H54 (cell line): Measurements from ENCODE around the gene S100A13.
A peak's percentile ranks its signal among the peaks of the same experiment; 100 is the strongest.
"Not testable (repeated sequence)": the region's sequence is repeated elsewhere in the genome, so short reads cannot be mapped to it uniquely, and the experiment has no call there.

Experiments
- DNase-seq: peaks from one replicate; pipeline ENCODE4 v3.0.0; 2011; ENCODE audit warnings: low spot score, mixed read lengths; ENCODE audit not compliant: insufficient read length
- FAIRE-seq: peaks from 3 replicates; lab custom pipeline; 2011; peaks lifted over from hg19 to GRCh38; lab: Jason Lieb, UNC
- POLR2A ChIP-seq: IDR thresholded peaks from 2 replicates; pipeline ENCODE4 v1.6.1; 2011; ENCODE audit warnings: low read depth, mild to moderate bottlenecking, low read length

Gene S100A13

DNA sequence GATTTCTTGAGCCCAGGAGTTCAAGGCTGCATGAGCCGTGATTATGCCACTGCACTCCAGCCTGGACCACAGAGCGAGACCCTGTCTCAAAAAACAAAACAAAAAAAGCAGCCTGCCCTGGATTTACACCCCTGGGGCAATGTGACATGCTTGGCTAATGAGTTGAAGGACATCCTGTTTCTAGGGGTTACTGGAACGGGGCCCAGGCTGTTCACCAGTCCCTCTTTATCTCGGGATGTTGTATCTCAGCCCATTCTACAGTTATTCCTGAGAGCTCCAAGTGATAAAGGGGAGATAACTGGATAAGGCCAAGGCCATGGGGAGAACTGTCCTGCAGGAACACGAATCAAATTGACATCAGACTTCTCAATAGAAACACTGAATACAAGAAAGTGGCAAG, 40.0 kb downstream of the S100A13 start:
- FAIRE-seq (no peak), DNase-seq (no peak)
- no peak for TF ChIP-seq POLR2A

DNA sequence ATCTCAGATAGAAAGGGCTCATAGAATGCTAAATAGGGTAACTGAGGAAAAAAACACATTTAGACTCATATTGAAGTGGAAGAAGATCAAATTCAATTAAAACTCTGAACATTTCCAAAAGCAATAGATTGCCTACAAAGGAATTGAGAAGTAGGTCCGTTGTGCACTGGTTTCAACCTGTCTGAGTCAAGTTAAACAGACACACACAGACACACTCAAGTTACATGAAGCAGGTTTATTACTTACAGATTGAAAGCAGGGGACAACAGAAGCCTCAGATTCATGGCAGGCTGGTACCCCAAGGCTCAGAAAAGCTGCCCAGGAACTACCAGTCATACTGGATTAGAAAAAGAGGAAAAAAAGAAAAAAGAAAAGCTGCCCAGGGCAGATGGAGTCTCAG, 41.0 kb downstream of the S100A13 start:
- DNase-seq: no peak
- TF ChIP-seq POLR2A: no peak
- FAIRE-seq: no peak

DNA sequence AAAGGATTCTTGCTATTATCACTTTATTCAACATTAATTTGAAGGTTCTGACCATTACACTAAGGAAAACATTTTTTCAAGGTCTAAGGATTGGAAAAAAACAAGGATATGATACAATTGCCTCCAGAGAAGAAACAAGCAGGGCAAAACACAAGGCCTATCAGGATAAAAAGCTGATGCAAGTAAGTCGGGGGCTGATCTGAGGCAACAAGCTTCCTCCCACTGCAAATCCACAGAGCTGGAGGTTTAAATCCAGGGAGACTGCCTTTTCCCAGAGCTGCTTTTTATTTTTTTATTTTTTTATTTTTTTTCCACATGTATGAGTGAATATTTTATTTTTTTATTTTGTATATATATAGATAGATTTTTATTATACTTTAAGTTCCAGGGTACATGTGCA, 42.3 kb downstream of the S100A13 start:
- FAIRE-seq (no peak), DNase-seq (no peak)
- TF ChIP-seq POLR2A: no peak

DNA sequence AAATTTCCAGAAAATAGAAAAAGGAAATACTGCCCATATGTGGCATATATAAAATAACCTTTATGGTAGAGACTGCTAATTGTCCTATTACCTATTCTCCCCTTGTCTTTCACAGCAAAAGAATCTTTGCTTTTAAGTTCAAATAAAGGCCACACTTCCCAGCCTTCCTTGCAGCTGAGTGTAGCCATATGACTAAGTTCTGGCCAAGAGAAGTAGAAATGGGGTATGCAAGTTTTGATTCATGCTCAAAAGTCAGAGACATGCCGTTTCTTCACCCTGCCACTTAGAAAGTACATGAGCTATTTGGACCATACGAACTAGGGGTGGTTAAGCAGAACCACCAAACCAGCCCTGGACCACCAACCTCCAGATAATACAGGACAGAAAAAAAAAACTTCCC, 43.3 kb downstream of the S100A13 start:
- DNase-seq (no peak), FAIRE-seq (no peak)
- TF ChIP-seq POLR2A: no peak

DNA sequence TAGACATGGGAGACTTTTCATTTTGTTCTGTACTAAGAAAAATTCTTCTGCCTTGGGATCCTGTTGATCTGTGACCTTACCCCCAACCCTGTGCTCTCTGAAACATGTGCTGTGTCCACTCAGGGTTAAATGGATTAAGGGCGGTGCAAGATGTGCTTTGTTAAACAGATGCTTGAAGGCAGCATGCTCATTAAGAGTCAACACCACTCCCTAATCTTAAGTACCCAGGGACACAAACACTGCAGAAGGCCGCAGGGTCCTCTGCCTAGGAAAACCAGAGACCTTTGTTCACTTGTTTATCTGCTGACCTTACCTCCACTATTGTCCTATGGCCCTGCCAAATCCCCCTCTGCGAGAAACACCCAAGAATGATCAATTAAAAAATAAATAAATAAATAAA, 43.8 kb downstream of the S100A13 start:
- FAIRE-seq, DNase-seq: not testable (repeated sequence)

DNA sequence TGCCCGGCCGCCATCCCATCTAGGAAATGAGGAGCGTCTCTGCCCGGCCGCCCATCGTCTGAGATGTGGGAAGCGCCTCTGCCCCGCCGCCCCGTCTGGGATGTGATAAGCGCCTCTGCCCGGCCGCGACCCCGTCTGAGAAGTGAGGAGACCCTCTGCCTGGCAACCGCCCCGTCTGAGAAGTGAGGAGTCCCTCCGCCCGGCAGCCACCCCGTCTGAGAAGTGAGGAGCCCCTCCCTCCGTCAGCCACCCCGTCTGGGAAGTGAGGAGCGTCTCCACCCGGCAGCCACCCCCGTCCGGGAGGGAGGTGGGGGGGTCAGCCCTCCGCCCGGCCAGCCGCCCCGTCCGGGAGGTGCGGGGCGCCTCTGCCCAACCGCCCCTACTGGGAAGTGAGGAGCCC, 44.5 kb downstream of the S100A13 start:
- not testable (repeated sequence) for FAIRE-seq, DNase-seq

DNA sequence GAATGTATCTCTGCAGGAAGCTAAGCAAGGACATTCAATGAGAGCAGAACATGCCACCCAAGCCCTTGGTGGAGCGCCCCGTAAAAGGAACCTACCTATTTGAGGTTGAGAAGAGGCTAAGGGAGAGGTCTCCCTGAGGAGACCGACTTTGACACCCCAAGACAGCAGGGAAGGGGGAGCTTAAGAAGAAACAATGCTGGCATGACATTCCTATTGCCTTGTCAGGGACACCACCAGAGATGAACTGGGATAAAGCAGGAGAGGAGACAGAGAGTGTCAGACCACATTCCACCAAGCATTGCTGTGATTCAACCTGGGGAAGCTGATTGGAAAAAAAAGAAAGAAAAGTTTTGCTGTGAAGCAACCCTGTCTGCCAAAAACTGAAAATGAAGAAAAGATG, 48.4 kb downstream of the S100A13 start:
- no peak for DNase-seq
- no peak for FAIRE-seq
- no peak for TF ChIP-seq POLR2A

DNA sequence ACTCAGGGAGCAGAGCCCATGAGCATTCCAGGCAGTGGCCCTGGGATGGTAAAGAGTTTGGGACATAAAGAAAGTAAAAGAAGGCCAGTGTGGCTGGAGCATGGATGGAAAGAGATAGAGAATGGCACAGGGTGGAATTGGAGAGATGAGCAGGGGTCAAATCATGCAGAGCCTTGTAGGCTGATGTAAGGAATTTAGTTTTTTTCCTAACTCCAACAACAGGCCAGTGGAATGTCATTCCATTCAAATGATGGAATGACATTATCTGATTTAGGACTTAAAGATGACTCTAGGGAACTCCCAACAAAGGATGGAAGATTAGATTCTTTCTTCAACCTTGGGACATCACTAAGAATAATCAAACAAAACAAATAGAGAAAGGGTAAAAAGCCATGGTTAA, 48.8 kb downstream of the S100A13 start:
- FAIRE-seq: no peak
- DNase-seq: no peak
- TF ChIP-seq POLR2A: no peak

DNA sequence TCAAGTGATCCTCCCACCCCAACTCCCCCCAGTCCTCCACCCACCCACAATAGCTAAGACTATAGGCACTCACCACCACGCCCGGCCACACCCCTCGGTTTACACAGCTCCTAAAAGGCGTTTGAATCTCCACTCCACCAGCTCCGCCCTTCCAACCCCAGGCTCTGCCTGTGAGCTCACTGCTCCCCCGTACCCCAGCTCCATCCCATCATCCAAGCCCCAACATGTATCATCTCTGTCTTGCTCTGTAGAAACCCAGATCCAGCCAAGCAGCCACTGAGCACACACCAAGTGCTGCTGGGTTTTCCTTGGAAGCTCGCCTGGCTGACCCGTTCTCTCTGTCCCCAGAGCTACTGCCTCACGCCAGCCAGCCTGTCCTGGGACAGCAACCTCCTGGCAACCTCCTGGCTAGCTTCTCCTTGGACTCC, 49.7 kb downstream of the S100A13 start:
- no peak for TF ChIP-seq POLR2A
- DNase-seq: no peak
- FAIRE-seq: no peak

DNA sequence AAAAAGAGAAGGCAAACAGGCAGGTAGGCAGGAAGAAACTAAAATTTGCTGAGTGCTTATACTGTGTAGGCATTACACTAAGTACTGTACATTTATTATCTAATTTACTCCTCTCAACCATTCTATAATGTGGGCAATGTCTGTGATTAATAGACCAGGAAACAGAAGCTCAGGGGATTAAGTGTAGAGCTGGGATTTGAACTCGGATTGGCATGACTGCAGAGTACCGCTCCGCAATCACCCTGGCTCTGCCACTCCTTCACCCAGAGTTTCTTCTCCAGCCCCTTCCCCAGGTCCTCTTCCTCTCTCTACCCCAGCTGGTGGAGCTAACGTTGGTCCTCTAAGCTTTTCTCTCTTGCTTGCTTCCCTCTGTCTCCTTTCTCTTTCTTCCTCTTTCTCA, 50.2 kb downstream of the S100A13 start:
- no peak for TF ChIP-seq POLR2A
- FAIRE-seq: no peak
- DNase-seq: no peak

DNA sequence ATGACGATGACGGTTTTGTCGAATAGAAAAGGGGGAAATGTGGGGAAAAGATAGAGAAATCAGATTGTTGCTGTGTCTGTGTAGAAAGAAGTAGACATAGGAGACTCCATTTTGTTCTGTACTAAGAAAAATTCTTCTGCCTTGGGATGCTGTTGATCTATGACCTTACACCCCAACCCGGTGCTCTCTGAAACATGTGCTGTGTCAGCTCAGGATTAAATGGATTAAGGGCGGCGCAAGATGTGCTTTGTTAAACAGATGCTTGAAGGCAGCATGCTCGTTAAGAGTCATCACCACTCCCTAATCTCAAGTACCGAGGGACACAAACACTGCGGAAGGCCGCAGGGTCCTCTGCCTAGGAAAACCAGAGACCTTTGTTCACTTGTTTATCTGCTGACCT, 51.8 kb downstream of the S100A13 start:
- not testable (repeated sequence) for FAIRE-seq, DNase-seq

DNA sequence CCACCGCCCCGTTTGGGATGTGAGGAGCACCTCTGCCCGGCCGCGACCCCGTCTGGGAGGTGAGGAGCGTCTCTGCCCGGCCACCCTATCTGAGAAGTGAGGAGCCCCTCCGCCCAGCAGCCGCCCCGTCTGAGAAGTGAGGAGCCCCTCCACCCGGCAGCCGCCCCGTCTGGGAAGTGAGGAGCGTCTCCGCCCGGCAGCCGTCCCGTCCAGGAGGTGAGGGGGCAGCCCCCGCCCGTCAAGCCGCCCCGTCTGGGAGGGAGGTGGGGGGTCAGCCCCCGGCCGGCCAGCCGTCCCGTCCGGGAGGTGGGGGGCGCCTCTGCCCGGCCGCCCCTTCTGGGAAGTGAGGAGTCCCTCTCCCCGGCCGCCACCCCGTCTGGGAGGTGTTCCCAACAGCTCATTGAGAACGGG, 52.2 kb downstream of the S100A13 start:
- DNase-seq, FAIRE-seq: not testable (repeated sequence)

DNA sequence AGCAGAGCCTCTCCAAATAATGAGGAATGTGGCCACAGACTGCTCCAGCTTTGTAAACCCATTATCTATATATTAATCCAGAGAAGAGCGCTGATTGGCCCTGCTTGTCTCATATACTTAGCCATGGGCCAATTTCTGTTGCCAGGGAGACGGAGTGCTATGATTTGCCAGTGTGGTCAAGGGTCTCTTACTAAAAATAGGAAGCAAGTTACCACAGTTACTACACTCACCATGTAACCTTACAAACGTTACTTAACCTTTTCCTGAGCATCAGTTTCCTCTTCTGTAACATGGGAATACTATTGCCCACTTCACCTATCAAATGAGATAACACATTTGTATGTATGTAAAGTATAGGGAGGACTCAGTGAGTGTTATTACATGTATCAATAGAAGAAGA, 54.0 kb downstream of the S100A13 start:
- TF ChIP-seq POLR2A: no peak
- FAIRE-seq: no peak
- no peak for DNase-seq

DNA sequence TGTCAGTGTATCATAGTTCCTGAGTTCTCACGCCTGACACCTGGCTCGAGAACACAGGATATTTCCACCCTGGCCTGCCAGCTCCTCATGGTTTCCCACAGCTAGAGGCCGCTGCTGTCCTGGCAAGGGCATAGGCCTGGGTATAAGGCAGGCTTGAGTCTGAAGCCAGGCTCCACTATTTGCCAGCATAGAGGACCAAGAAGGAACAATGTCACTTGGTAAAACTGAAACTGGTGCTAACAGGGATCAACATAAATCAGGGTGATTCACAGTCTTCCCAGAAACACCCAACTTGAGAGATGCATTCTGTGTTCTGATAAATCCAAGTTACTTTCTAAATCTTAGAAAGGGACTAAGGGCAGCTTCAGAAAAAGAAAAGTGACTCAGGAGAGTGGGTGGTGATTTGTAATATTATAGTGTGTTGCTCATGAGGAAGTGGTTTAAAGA, 54.7 kb downstream of the S100A13 start:
- no peak for FAIRE-seq
- TF ChIP-seq POLR2A: no peak
- DNase-seq: peak; percentile 72

DNA sequence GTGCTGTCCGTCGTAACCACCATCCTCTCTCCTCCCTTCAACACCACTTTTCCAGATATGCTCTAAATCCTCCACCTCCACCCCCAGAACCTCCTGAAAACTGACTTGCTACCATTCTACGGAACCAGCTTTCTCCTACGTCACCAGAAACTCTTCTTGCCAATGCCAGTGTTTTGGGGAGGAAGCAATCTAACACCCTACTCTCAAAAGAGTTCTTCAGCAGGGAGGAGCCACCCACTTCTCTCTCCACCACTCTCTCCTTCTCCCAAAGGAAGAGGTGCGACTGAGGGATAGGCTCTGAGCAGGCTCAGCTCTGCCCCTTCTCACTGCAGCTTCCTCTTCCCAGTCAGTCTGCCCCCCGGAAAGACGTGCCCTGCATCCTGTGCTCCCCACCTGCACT, 55.6 kb downstream of the S100A13 start:
- FAIRE-seq (no peak), DNase-seq (no peak)
- no peak for TF ChIP-seq POLR2A

DNA sequence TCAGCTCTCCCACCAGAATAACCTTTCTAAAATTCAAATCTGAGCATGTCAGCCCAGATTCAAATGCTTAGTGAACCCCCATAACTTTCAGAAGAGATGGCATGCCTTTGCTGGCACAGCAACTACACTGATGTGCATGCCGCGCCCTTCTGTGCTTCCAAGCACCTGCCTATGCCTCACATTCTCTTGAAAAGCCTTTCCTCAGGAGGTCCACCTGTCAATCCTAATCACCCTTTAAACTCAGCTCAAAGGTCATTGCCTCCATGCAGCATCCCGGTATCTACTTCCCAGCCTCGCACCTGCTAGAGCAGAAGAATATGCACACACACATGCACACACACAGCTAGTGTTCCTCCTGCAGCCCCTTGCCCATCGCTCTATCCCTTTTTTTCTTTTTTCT, 56.4 kb downstream of the S100A13 start:
- FAIRE-seq (no peak), DNase-seq (no peak)
- TF ChIP-seq POLR2A: no peak
